ENCODE data around the gene CAMTA1.
"Not testable (repeated sequence)": the region's sequence is repeated elsewhere in the genome, so short reads cannot be mapped to it uniquely, and the experiment has no call there.

The CAMTA1 gene

GRCh38 chr1:7677815-7678214 is 892.6 kb downstream of the CAMTA1 start:
- no peak for DNase-seq

- DNase-seq, result no peak
Measured at GRCh38 chr1:7678491-7679158, 893.4 kb downstream of the CAMTA1 start.

- no peak for DNase-seq
Measured at GRCh38 chr1:7679159-7679872, 894.1 kb downstream of the CAMTA1 start.

- no peak for DNase-seq
Measured at GRCh38 chr1:7679873-7680206, 894.6 kb downstream of the CAMTA1 start.

GRCh38 chr1:7680207-7680954 is 895.1 kb downstream of the CAMTA1 start:
- DNase-seq, result peak; percentile 80

- DNase-seq, result no peak
Measured at GRCh38 chr1:7680955-7681268, 895.7 kb downstream of the CAMTA1 start.

GRCh38 chr1:7681401-7681800 is 896.1 kb downstream of the CAMTA1 start:
- no peak for DNase-seq

- DNase-seq, result no peak
Measured at GRCh38 chr1:7683521-7683920, 898.3 kb downstream of the CAMTA1 start.

- no peak for DNase-seq
Measured at GRCh38 chr1:7684132-7684531, 898.9 kb downstream of the CAMTA1 start.

GRCh38 chr1:7684861-7685635 is 899.8 kb downstream of the CAMTA1 start:
- DNase-seq, result no peak

GRCh38 chr1:7686301-7686850 is 901.1 kb downstream of the CAMTA1 start:
- DNase-seq, result no peak

- no peak for DNase-seq
Measured at GRCh38 chr1:7687411-7687810, 902.2 kb downstream of the CAMTA1 start.

GRCh38 chr1:7688659-7689058 is 903.4 kb downstream of the CAMTA1 start:
- DNase-seq, result no peak

- not testable (repeated sequence) for DNase-seq
Measured at GRCh38 chr1:7689307-7689706, 904.1 kb downstream of the CAMTA1 start.

- no peak for DNase-seq
Measured at GRCh38 chr1:7690076-7690475, 904.8 kb downstream of the CAMTA1 start.

- DNase-seq, result no peak
Measured at GRCh38 chr1:7690496-7691182, 905.4 kb downstream of the CAMTA1 start.

GRCh38 chr1:7691576-7691975 is 906.3 kb downstream of the CAMTA1 start:
- no peak for DNase-seq

- DNase-seq, result no peak
Measured at GRCh38 chr1:7692005-7692404, 906.8 kb downstream of the CAMTA1 start.

GRCh38 chr1:7693037-7693436 is 907.8 kb downstream of the CAMTA1 start:
- not testable (repeated sequence) for DNase-seq

- DNase-seq, result no peak
Measured at GRCh38 chr1:7693662-7694061, 908.4 kb downstream of the CAMTA1 start.

- DNase-seq, result no peak
Measured at GRCh38 chr1:7694600-7695496, 909.6 kb downstream of the CAMTA1 start.
